Mucosa of stomach (tissue), 1 donor: ENCODE data around the gene COL4A4.

Experiments
- H3K27me3 ChIP-seq: one replicate; pipeline ENCODE4 v1.7.0; 2013; ENCODE audit warnings: mild to moderate bottlenecking, low read length; ENCODE audit not compliant: control insufficient read depth, insufficient read depth
- H3K36me3 ChIP-seq: one replicate; pipeline ENCODE4 v1.7.0; 2013; ENCODE audit warnings: low read length; ENCODE audit not compliant: control insufficient read depth, insufficient read depth
- H3K4me1 ChIP-seq: one replicate; pipeline ENCODE4 v1.7.0; 2013; ENCODE audit warnings: mild to moderate bottlenecking, low read length; ENCODE audit not compliant: control insufficient read depth, insufficient read depth
- H3K4me3 ChIP-seq: one replicate; pipeline ENCODE4 v1.7.0; 2013; ENCODE audit warnings: low read length
- H3K9ac ChIP-seq: one replicate; pipeline ENCODE4 v1.7.0; 2013; ENCODE audit warnings: mild to moderate bottlenecking, low read length, moderate library complexity
- H3K9me3 ChIP-seq: one replicate; pipeline ENCODE4 v1.7.0; 2013; ENCODE audit warnings: mild to moderate bottlenecking, low read length, moderate library complexity; ENCODE audit not compliant: control insufficient read depth
- donor health status: Pancreatic carcinoma.

COL4A4 gene

GRCh38 chr2:226985583-226985946 is 178.4 kb downstream of the COL4A4 start:
- Histone ChIP-seq H3K9me3 (no peaks in the 10 kb centered on the region), H3K36me3 (no peaks in the 10 kb centered on the region), H3K9ac (no peak overlapping the region), H3K4me3 (no peak overlapping the region), H3K4me1 (peaks cover 12% of the 10 kb centered on the region), H3K27me3 (no peaks in the 10 kb centered on the region)

- Histone ChIP-seq H3K4me3 (no peak overlapping the region), H3K9ac (no peak overlapping the region), H3K4me1 (peaks cover 12% of the 10 kb centered on the region), H3K27me3 (no peaks in the 10 kb centered on the region), H3K36me3 (no peaks in the 10 kb centered on the region), H3K9me3 (no peaks in the 10 kb centered on the region)
Measured at GRCh38 chr2:226984750-226985582, 179.0 kb downstream of the COL4A4 start.

- H3K27me3 ChIP-seq = no peaks in the 10 kb centered on the region
- no peak overlapping the region for H3K9ac ChIP-seq
- H3K4me3 ChIP-seq = no peak overlapping the region
- peaks cover 12% of the 10 kb centered on the region for H3K4me1 ChIP-seq
- H3K36me3 ChIP-seq = no peaks in the 10 kb centered on the region
- no peaks in the 10 kb centered on the region for H3K9me3 ChIP-seq
Measured at GRCh38 chr2:226983895-226984749, 179.9 kb downstream of the COL4A4 start.

GRCh38 chr2:226981791-226982326 is 182.1 kb downstream of the COL4A4 start:
- H3K27me3 ChIP-seq = no peaks in the 10 kb centered on the region
- H3K9ac ChIP-seq = no peak overlapping the region
- no peaks in the 10 kb centered on the region for H3K9me3 ChIP-seq
- H3K4me3 ChIP-seq = no peak overlapping the region
- H3K4me1 ChIP-seq = peaks cover 12% of the 10 kb centered on the region
- no peaks in the 10 kb centered on the region for H3K36me3 ChIP-seq

- H3K9ac ChIP-seq = no peak overlapping the region
- no peaks in the 10 kb centered on the region for H3K9me3 ChIP-seq
- H3K36me3 ChIP-seq = no peaks in the 10 kb centered on the region
- no peak overlapping the region for H3K4me3 ChIP-seq
- H3K27me3 ChIP-seq = no peaks in the 10 kb centered on the region
- peaks cover 8% of the 10 kb centered on the region for H3K4me1 ChIP-seq
Measured at GRCh38 chr2:226979004-226979403, 185.0 kb downstream of the COL4A4 start.

GRCh38 chr2:226978300-226978699 is 185.7 kb downstream of the COL4A4 start:
- no peak overlapping the region for H3K9ac ChIP-seq
- no peaks in the 10 kb centered on the region for H3K36me3 ChIP-seq
- no peaks in the 10 kb centered on the region for H3K27me3 ChIP-seq
- peaks cover 8% of the 10 kb centered on the region for H3K4me1 ChIP-seq
- H3K9me3 ChIP-seq = no peaks in the 10 kb centered on the region
- H3K4me3 ChIP-seq = no peak overlapping the region

GRCh38 chr2:226977775-226978190 is 186.2 kb downstream of the COL4A4 start:
- H3K36me3 ChIP-seq = no peaks in the 10 kb centered on the region
- H3K4me1 ChIP-seq = peaks cover 8% of the 10 kb centered on the region
- H3K9ac ChIP-seq = no peak overlapping the region
- H3K9me3 ChIP-seq = no peaks in the 10 kb centered on the region
- H3K4me3 ChIP-seq = no peak overlapping the region
- H3K27me3 ChIP-seq = no peaks in the 10 kb centered on the region

GRCh38 chr2:226973816-226974215 is 190.2 kb downstream of the COL4A4 start:
- no peak overlapping the region for H3K4me3 ChIP-seq
- no peaks in the 10 kb centered on the region for H3K36me3 ChIP-seq

GRCh38 chr2:226971770-226972169 is 192.2 kb downstream of the COL4A4 start:
- no peaks in the 10 kb centered on the region for H3K9me3 ChIP-seq
- H3K4me1 ChIP-seq = no peaks in the 10 kb centered on the region
- no peak overlapping the region for H3K9ac ChIP-seq
- no peak overlapping the region for H3K4me3 ChIP-seq
- H3K27me3 ChIP-seq = no peaks in the 10 kb centered on the region
- no peaks in the 10 kb centered on the region for H3K36me3 ChIP-seq

More at GRCh38 chr2:226973816-226974215, 190.2 kb downstream of the COL4A4 start:
- H3K9me3 ChIP-seq = no peaks in the 10 kb centered on the region
- no peaks in the 10 kb centered on the region for H3K4me1 ChIP-seq
- no peaks in the 10 kb centered on the region for H3K27me3 ChIP-seq
- no peak overlapping the region for H3K9ac ChIP-seq

GRCh38 chr2:226971084-226971483 is 192.9 kb downstream of the COL4A4 start:
- no peaks in the 10 kb centered on the region for H3K27me3 ChIP-seq
- H3K9me3 ChIP-seq = no peaks in the 10 kb centered on the region
- H3K9ac ChIP-seq = no peak overlapping the region
- no peak overlapping the region for H3K4me3 ChIP-seq
- H3K4me1 ChIP-seq = no peaks in the 10 kb centered on the region
- no peaks in the 10 kb centered on the region for H3K36me3 ChIP-seq

- Histone ChIP-seq H3K4me3 (no peak overlapping the region), H3K36me3 (no peaks in the 10 kb centered on the region), H3K9ac (no peak overlapping the region), H3K9me3 (no peaks in the 10 kb centered on the region), H3K4me1 (no peaks in the 10 kb centered on the region), H3K27me3 (no peaks in the 10 kb centered on the region)
Measured at GRCh38 chr2:226970362-226970761, 193.6 kb downstream of the COL4A4 start.
